Measurements from ENCODE around the gene TSFM.

TSFM gene

DNA sequence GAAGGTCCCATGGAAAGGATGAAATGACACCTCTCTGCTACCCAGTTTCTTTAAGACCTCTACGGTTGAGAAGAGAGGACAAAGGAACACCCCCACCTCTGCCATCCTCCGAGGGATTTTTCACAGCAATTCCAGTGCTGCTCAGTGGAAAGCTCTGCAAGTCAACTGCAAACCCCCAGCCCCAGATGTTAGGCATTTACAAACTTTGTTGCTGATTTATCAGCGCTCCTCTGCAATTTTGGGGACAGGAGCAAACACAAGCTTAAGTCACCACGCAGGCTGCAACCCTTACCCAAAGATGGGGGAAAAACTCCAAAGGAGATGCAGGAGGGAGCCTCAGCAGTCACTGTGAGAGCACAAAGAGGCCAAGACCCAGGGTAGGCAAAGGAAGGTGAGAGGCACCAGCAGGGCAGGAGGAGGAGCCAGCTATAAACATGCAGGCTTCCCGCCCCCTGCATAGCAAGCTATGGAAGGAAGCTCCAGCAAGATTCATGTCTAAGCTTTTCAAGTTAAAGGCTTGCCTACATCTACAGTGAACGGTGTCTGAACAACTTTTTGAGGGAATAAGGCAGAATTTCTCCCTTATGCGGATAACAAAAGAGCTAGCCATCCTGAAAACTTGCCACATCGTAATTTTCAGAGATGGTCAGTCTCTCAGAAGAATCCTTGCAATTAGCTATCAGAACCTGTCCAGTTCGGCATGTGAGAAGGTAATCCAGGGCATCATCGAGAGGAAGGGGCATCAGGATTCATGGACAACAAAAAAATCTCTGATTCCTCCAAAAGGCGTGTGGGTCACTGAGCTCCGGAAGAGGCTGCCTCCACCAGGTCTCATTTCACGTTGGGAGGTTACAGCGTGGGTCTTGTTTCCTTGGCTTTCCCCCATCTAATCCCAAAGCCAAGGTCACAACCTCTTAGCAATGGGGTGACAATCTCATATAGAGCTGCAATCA, 60.0 kb downstream of the TSFM start:
- Histone ChIP-seq H3F3A (ENCODE audit: control insufficient read depth, insufficient read depth) (peaks cover 15% of the 10 kb centered on the region), H3K9me2 (replicated peaks; ENCODE audit: control insufficient read depth, low read length) (no peaks in the 10 kb centered on the region), H3K4me3 (ENCODE audit: low read length) (peak overlapping the region; percentile 86), H4K20me1 (ENCODE audit: control insufficient read depth, insufficient read depth, low read depth, low read length) (peaks cover 31% of the 10 kb centered on the region), H3K4me1 (ENCODE audit: control insufficient read depth, low read length) (peaks cover 83% of the 10 kb centered on the region), H3K36me3 (ENCODE audit: control insufficient read depth, low read length) (peaks cover 7% of the 10 kb centered on the region; the same call in 1 of the 2 replicates), H3K27ac (ENCODE audit: low read depth, low read length) (no peak overlapping the region), H3K9me3 (ENCODE audit: control insufficient read depth, insufficient read depth, low read length) (no peaks in the 10 kb centered on the region), H3K27me3 (ENCODE audit: control insufficient read depth, low read length) (0 out of 2 replicates have a peak, but pooled peaks cover 3% of the 10 kb centered on the region), H3K79me2 (ENCODE audit: control insufficient read depth, low read length) (peaks cover 79% of the 10 kb centered on the region), H3K4me2 (ENCODE audit: low read length) (peak overlapping the region; percentile 72)
- TF ChIP-seq, protein P1, sequence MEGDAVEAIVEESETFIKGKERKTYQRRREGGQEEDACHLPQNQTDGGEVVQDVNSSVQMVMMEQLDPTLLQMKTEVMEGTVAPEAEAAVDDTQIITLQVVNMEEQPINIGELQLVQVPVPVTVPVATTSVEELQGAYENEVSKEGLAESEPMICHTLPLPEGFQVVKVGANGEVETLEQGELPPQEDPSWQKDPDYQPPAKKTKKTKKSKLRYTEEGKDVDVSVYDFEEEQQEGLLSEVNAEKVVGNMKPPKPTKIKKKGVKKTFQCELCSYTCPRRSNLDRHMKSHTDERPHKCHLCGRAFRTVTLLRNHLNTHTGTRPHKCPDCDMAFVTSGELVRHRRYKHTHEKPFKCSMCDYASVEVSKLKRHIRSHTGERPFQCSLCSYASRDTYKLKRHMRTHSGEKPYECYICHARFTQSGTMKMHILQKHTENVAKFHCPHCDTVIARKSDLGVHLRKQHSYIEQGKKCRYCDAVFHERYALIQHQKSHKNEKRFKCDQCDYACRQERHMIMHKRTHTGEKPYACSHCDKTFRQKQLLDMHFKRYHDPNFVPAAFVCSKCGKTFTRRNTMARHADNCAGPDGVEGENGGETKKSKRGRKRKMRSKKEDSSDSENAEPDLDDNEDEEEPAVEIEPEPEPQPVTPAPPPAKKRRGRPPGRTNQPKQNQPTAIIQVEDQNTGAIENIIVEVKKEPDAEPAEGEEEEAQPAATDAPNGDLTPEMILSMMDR (IDR thresholded peaks at IDR 0.05; ENCODE audit: low read depth, low read length, poor library complexity, severe bottlenecking), result no peak
- TF ChIP-seq EZH2phosphoT487 (IDR thresholded peaks at IDR 0.05; ENCODE audit: borderline replicate concordance, low read length), result no peak

DNA sequence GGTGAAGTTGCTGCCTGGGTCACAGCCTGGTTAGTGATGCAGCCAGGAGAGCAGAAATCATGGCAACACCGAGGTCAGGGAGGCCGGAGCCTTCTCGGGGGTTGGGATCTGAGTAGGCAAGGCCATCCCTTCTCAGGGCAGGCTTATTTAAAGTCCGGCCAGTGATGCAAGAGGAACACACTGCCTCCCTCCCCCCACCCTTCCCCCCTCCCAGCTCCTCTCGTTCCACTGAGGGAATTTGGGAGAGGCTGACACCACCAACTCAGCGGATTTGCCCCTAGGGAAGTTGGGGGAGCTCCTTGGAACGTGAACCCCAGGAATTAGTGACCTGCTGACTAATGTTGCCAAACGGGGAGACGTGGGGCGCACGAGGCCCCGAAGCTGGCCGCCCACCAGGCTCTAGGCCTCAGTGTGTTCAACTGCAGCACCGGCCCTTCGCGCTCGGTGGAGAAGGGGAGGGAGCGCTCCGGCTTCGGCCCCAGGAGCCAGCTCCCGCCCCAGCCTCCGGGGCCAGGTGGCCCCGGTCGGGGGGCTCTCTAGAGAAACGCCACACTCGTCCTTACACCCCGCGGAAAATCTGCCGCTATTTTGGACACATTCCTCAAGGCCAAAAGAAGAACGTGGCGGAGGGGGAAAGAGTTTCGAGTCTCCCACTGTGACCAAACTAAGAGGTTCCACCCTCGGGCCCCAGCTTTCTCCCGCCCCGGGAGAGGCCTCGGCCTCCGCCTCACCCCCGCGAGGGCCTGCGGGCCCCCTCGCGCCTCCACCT, 62.3 kb downstream of the TSFM start:
- Histone ChIP-seq H3K79me2 (ENCODE audit: control insufficient read depth, low read length) (peaks cover 63% of the 10 kb centered on the region), H3K27me3 (ENCODE audit: control insufficient read depth, low read length) (peaks cover 9% of the 10 kb centered on the region; the same call in 1 of the 2 replicates), H3K4me2 (ENCODE audit: low read length) (peak overlapping the region; percentile 72), H3K9me3 (ENCODE audit: control insufficient read depth, insufficient read depth, low read length) (no peaks in the 10 kb centered on the region), H3K4me1 (ENCODE audit: control insufficient read depth, low read length) (peaks cover 65% of the 10 kb centered on the region), H3K4me3 (ENCODE audit: low read length) (peak overlapping the region; percentile 86), H3F3A (ENCODE audit: control insufficient read depth, insufficient read depth) (0 out of 2 replicates have a peak, but pooled peaks cover 3% of the 10 kb centered on the region), H3K36me3 (ENCODE audit: control insufficient read depth, low read length) (peaks cover 7% of the 10 kb centered on the region; the same call in 1 of the 2 replicates), H3K9me2 (replicated peaks; ENCODE audit: control insufficient read depth, low read length) (no peaks in the 10 kb centered on the region), H3K27ac (ENCODE audit: low read depth, low read length) (peak overlapping the region; percentile 79), H4K20me1 (ENCODE audit: control insufficient read depth, insufficient read depth, low read depth, low read length) (peaks cover 26% of the 10 kb centered on the region)
- TF ChIP-seq, protein P1 (IDR thresholded peaks at IDR 0.05; ENCODE audit: low read depth, low read length, poor library complexity, severe bottlenecking), result no peak

- TF ChIP-seq, protein P1 (IDR thresholded peaks at IDR 0.05; ENCODE audit: low read depth, low read length, poor library complexity, severe bottlenecking), result no peak
- TF ChIP-seq EZH2phosphoT487 (IDR thresholded peaks at IDR 0.05; ENCODE audit: borderline replicate concordance, low read length), result no peak
- Histone ChIP-seq H3K4me3 (ENCODE audit: low read length) (peak overlapping the region; percentile 86), H3K36me3 (ENCODE audit: control insufficient read depth, low read length) (peaks cover 7% of the 10 kb centered on the region; the same call in 1 of the 2 replicates), H3K4me2 (ENCODE audit: low read length) (peak overlapping the region; percentile 72), H3K79me2 (ENCODE audit: control insufficient read depth, low read length) (peaks cover 56% of the 10 kb centered on the region), H3K27me3 (ENCODE audit: control insufficient read depth, low read length) (peaks cover 16% of the 10 kb centered on the region), H3F3A (ENCODE audit: control insufficient read depth, insufficient read depth) (0 out of 2 replicates have a peak, but pooled peaks cover 3% of the 10 kb centered on the region), H3K9me2 (replicated peaks; ENCODE audit: control insufficient read depth, low read length) (no peaks in the 10 kb centered on the region), H4K20me1 (ENCODE audit: control insufficient read depth, insufficient read depth, low read depth, low read length) (peaks cover 23% of the 10 kb centered on the region), H3K4me1 (ENCODE audit: control insufficient read depth, low read length) (peaks cover 57% of the 10 kb centered on the region), H3K9me3 (ENCODE audit: control insufficient read depth, insufficient read depth, low read length) (no peaks in the 10 kb centered on the region), H3K27ac (ENCODE audit: low read depth, low read length) (peak overlapping the region; percentile 79)
Observed at GRCh38 chr12:57845478-57846284, 63.1 kb downstream of the TSFM start.

Data from DOHH2 (cell line).